PC-3 (cell line): ENCODE data around the gene G6PC1. TPM values are rescaled to one million over a fixed set of nuclear protein-coding genes. Genes with fewer than 3 reads are reported as not detected.
"Not testable (repeated sequence)": the region's sequence is repeated elsewhere in the genome, so short reads cannot be mapped to it uniquely, and the experiment has no call there.

ENCODE experiments used
- ATAC-seq: fragments of 200-7000 bp; cut with Tn5 transposase; 2 replicates; pipeline ENCODE4 v1.9.1; 2020; ENCODE audit warnings: mild to moderate bottlenecking, moderate library complexity
- BruUV-seq: library from RNA; stranded (reverse); fragments of 400-500 nt; replicated peaks from 2 replicates; lab custom pipeline; 2021; lab: Mats Ljungman, UMichigan
- CTCF ChIA-PET: fragments of 300-600 bp; sonication (Branson Sonifier 250); formaldehyde crosslinking; loops from one replicate; lab custom pipeline; 2022; ENCODE audit warnings: antibody characterized with exemption; lab: Charles Lee
- POLR2A ChIA-PET: fragments of 300-600 bp; sonication (Branson Sonifier 250); formaldehyde crosslinking; loops from one replicate; lab custom pipeline; 2022; ENCODE audit warnings: antibody characterized with exemption; ENCODE audit not compliant: unreplicated experiment; lab: Charles Lee
- DNase-seq: peaks from one replicate; pipeline ENCODE4 v3.0.0-alpha.2; 2015
- H2AFZ ChIP-seq: fragments of 300-600 bp; sonication (generic); 2 replicates; pipeline ENCODE4 v1.6.0; 2016; ENCODE audit warnings: antibody characterized with exemption, low read length
- H3F3A ChIP-seq: fragments of 300-600 bp; sonication (generic); one replicate; pipeline ENCODE4 v1.6.0; 2017; ENCODE audit warnings: antibody characterized with exemption, low read length, control low read depth, mild to moderate bottlenecking; ENCODE audit not compliant: unreplicated experiment
- H3K27ac ChIP-seq: fragments of 300-600 bp; sonication (generic); 2 replicates; pipeline ENCODE4 v1.5.1; 2016; ENCODE audit warnings: mild to moderate bottlenecking, low read length
- H3K27me3 ChIP-seq: fragments of 300-600 bp; sonication (generic); 2 replicates; pipeline ENCODE4 v1.6.1; 2016; ENCODE audit warnings: low read length, mixed read lengths
- H3K36me3 ChIP-seq: fragments of 300-600 bp; sonication (generic); 2 replicates; pipeline ENCODE4 v1.6.1; 2016; ENCODE audit warnings: low read depth, mixed run types, low read length, mixed read lengths
- H3K4me1 ChIP-seq: fragments of 300-600 bp; sonication (generic); 2 replicates; pipeline ENCODE4 v1.5.1; 2016; ENCODE audit warnings: low read length; ENCODE audit not compliant: insufficient read depth
- H3K4me2 ChIP-seq: fragments of 300-600 bp; sonication (generic); 2 replicates; pipeline ENCODE4 v1.6.0; 2016; ENCODE audit warnings: low read length
- H3K4me3 ChIP-seq: fragments of 300-600 bp; sonication (generic); 2 replicates; pipeline ENCODE4 v1.5.1; 2016; ENCODE audit warnings: mild to moderate bottlenecking, low read length, mixed read lengths
- H3K79me2 ChIP-seq: fragments of 300-600 bp; sonication (generic); 2 replicates; pipeline ENCODE4 v1.6.1; 2017; ENCODE audit warnings: low read length, mixed read lengths
- H3K9ac ChIP-seq: fragments of 300-600 bp; sonication (generic); 2 replicates; pipeline ENCODE4 v1.6.0; 2016; ENCODE audit warnings: mild to moderate bottlenecking, low read length
- H3K9me2 ChIP-seq: fragments of 300-600 bp; sonication (generic); replicated peaks from 2 replicates; pipeline ENCODE4 v1.6.1; 2016; ENCODE audit warnings: mixed run types, low read length, mixed read lengths
- H3K9me3 ChIP-seq: fragments of 300-600 bp; sonication (generic); 2 replicates; pipeline ENCODE4 v1.6.1; 2016; ENCODE audit warnings: low read length, mixed read lengths
- H4K20me1 ChIP-seq: fragments of 300-600 bp; sonication (generic); 2 replicates; pipeline ENCODE4 v1.6.1; 2016; ENCODE audit warnings: low read length, mixed read lengths
- EZH2 ChIP-seq: fragments of 300-600 bp; sonication (generic); IDR thresholded peaks from one replicate; pipeline ENCODE4 v1.6.1; 2017; ENCODE audit warnings: antibody characterized with exemption, mild to moderate bottlenecking, low read length; ENCODE audit not compliant: unreplicated experiment
- EZH2phosphoT487 ChIP-seq: fragments of 300-600 bp; sonication (generic); IDR thresholded peaks from 2 replicates; pipeline ENCODE4 v1.6.1; 2018; ENCODE audit warnings: mild to moderate bottlenecking, antibody characterized with exemption, low read length, borderline replicate concordance
- intact Hi-C: fragments of 100-400 bp; cut with micrococcal nuclease; formaldehyde crosslinking; loops from 2 replicates; pipeline ENCODE4 v1.9.0; 2023
- total RNA-seq: library from RNA; depleted of rRNA; stranded (reverse); fragments of >200 nt; gene quantifications from 2 replicates; pipeline ENCODE4 v1.2.3, GENCODE V29; 2014
- TF ChIP-seq, protein P1 (sequence below): fragments of 300-600 bp; sonication (generic); conservative IDR thresholded peaks from 2 replicates; pipeline ENCODE4 v1.5.1; 2017; ENCODE audit warnings: antibody characterized with exemption, low read depth, mild to moderate bottlenecking, low read length

The G6PC1 gene
- total RNA-seq, 1 experiment from 2014 or later, result not detected

DNA sequence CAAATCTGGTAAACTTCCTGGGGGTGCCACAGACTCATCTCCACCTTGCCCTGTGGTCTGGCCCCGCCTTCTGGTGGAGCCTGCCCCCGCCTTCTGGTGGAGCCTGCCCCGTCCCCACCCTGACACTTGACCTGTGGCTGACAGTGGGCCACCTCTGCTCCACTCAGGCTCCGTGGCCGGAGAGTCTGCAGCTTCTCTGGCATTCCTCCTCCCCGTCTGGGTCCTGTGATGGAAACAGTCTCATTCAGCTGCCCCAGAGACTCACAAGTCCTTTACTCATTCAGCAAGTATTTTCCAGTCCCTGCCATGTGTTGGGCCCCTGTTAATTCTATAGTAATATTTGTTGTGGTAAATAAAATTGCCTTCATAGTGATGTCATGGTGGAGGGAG, 21.0 kb upstream of the G6PC1 start:
- Histone ChIP-seq H3K79me2 (no peaks in the 10 kb centered on the region), H3K4me2 (no peak overlapping the region), H3K27ac (no peak overlapping the region), H4K20me1 (no peaks in the 10 kb centered on the region), H3K4me3 (no peak overlapping the region), H3F3A (no peaks in the 10 kb centered on the region), H3K36me3 (no peaks in the 10 kb centered on the region), H3K27me3 (no peaks in the 10 kb centered on the region), H3K4me1 (no peaks in the 10 kb centered on the region), H2AFZ (no peak overlapping the region), H3K9me3 (no peaks in the 10 kb centered on the region), H3K9me2 (no peaks in the 10 kb centered on the region), H3K9ac (no peak overlapping the region)
- ATAC-seq (no peak), DNase-seq (no peak)
- BruUV-seq, result no TSS peak
- POLR2A ChIA-PET, result no interaction called here
- TF ChIP-seq, protein P1, sequence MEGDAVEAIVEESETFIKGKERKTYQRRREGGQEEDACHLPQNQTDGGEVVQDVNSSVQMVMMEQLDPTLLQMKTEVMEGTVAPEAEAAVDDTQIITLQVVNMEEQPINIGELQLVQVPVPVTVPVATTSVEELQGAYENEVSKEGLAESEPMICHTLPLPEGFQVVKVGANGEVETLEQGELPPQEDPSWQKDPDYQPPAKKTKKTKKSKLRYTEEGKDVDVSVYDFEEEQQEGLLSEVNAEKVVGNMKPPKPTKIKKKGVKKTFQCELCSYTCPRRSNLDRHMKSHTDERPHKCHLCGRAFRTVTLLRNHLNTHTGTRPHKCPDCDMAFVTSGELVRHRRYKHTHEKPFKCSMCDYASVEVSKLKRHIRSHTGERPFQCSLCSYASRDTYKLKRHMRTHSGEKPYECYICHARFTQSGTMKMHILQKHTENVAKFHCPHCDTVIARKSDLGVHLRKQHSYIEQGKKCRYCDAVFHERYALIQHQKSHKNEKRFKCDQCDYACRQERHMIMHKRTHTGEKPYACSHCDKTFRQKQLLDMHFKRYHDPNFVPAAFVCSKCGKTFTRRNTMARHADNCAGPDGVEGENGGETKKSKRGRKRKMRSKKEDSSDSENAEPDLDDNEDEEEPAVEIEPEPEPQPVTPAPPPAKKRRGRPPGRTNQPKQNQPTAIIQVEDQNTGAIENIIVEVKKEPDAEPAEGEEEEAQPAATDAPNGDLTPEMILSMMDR, result no peak
- no peak for TF ChIP-seq EZH2phosphoT487
- no peak for TF ChIP-seq EZH2
- CTCF ChIA-PET, result no interaction called here
- intact Hi-C loops, result no loop called here

DNA sequence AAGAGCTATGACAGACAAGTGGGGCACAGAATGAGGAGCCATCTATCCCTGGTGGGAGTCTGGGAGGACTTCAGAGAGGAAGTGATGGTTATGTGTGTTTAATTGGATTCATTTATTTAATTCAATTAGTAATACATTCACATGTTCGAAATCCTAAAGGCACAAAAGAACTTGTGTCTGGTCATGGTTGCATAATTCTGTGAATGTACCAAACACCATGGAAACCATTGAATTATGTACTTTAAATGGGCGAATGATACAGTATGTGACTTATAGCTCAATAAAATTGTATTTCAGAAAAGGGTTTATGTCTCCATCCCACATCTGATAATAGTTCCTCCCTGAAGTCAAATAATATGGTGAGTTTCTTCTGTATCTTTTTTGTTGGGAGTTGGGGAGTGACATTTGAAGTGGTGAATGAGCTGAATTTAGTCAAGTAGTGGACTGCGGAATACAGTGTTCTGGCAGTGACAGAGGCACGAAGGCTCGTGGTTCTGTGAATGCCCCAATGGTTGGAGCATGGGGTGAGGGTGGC, 19.8 kb upstream of the G6PC1 start:
- ATAC-seq (no peak), DNase-seq (no peak)
- H3K36me3 ChIP-seq, result no peaks in the 10 kb centered on the region
- H3K27me3 ChIP-seq, result no peaks in the 10 kb centered on the region
- H3F3A ChIP-seq, result no peaks in the 10 kb centered on the region
- intact Hi-C loops, result no loop called here
- no peak overlapping the region for H3K4me2 ChIP-seq
- H3K4me3 ChIP-seq, result no peak overlapping the region
- no peak overlapping the region for H3K27ac ChIP-seq
- no peak overlapping the region for H3K9ac ChIP-seq
- ChIA-PET CTCF (no interaction called here), POLR2A (no interaction called here)
- H4K20me1 ChIP-seq, result no peaks in the 10 kb centered on the region
- H3K79me2 ChIP-seq, result no peaks in the 10 kb centered on the region
- H3K4me1 ChIP-seq, result no peaks in the 10 kb centered on the region
- H2AFZ ChIP-seq, result no peak overlapping the region
- H3K9me3 ChIP-seq, result no peaks in the 10 kb centered on the region
- no TSS peak for BruUV-seq
- TF ChIP-seq, protein P1, result no peak
- TF ChIP-seq EZH2 (no peak), EZH2phosphoT487 (no peak)
- no peaks in the 10 kb centered on the region for H3K9me2 ChIP-seq

DNA sequence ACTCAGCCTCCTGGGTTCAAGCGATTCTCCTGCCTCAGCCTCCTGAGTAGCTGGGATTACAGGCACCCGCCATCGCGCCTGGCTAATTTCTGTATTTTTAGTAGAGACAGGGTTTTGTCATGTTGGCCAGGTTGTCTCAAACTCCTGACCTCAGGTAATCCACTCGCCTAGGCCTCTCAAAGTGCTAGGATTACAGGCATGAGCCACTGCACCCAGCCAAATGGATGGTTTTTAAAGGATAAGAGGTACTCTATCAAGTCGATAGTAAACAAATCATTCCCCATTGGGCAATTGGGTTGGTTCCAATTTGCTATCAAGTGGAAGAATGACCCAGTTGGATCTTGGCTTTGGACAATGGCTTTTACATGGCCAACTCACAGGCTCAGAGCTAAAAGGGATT, 18.9 kb upstream of the G6PC1 start:
- H3K4me1 ChIP-seq, ATAC-seq, CTCF ChIA-PET, H3K79me2 ChIP-seq, BruUV-seq, POLR2A ChIA-PET, H3K9ac ChIP-seq, H3K27ac ChIP-seq, H2AFZ ChIP-seq, DNase-seq, H3K9me2 ChIP-seq, H3K27me3 ChIP-seq, intact Hi-C loops, H3K4me2 ChIP-seq, H3F3A ChIP-seq, H3K36me3 ChIP-seq, H4K20me1 ChIP-seq, H3K9me3 ChIP-seq, H3K4me3 ChIP-seq: not testable (repeated sequence)
